ENCODE results near the gene PLCG1.

PLCG1 gene

DNA sequence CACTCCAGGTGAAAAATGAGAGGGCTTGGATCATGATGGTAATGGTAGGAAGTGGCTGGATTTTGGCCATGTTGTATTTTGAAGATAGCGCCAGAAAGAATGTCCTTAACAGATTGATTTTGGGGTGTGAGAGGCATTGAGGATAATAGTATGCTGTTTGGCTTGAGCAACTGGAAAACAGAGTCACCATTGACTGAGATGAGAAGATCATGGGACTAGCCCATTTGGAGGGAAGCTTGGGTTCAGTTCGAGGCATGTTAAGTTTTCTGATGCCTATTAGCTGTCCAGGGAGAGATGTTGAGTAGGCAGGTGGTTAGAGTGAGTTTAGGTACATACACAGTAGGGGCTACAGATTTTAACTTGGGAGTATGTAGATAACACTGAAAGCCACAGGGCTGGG, 23.3 kb downstream of the PLCG1 start:
- no peak overlapping the region for H3K4me3 ChIP-seq (ENCODE audit: low read depth, low read length)
- no peak overlapping the region for H3K9ac ChIP-seq (ENCODE audit: low read depth, low read length)
- H3K27ac ChIP-seq (ENCODE audit: low read depth, low read length), result no peak overlapping the region
- H3K4me1 ChIP-seq (ENCODE audit: control insufficient read depth, insufficient read depth, low read length), result peaks cover 7% of the 10 kb centered on the region; the same call in 1 of the 2 replicates
- H3K27me3 ChIP-seq (ENCODE audit: control insufficient read depth, insufficient read depth, low read length), result no peaks in the 10 kb centered on the region
- peaks cover 65% of the 10 kb centered on the region for H3K36me3 ChIP-seq (ENCODE audit: control insufficient read depth, insufficient read depth, low read length)
- H3K9me3 ChIP-seq (ENCODE audit: control insufficient read depth, insufficient read depth, low read length), result no peaks in the 10 kb centered on the region

- no peaks in the 10 kb centered on the region for H3K9me3 ChIP-seq (ENCODE audit: control insufficient read depth, insufficient read depth, low read length)
- no peaks in the 10 kb centered on the region for H3K27me3 ChIP-seq (ENCODE audit: control insufficient read depth, insufficient read depth, low read length)
- peaks cover 7% of the 10 kb centered on the region; the same call in 1 of the 2 replicates for H3K4me1 ChIP-seq (ENCODE audit: control insufficient read depth, insufficient read depth, low read length)
- peaks cover 77% of the 10 kb centered on the region for H3K36me3 ChIP-seq (ENCODE audit: control insufficient read depth, insufficient read depth, low read length)
- H3K4me3 ChIP-seq (ENCODE audit: low read depth, low read length), result no peak overlapping the region
- no peak overlapping the region for H3K27ac ChIP-seq (ENCODE audit: low read depth, low read length)
- no peak overlapping the region for H3K9ac ChIP-seq (ENCODE audit: low read depth, low read length)
Measured at GRCh38 chr20:41161886-41162285, 24.5 kb downstream of the PLCG1 start.

GRCh38 chr20:41162396-41162795, 25.1 kb downstream of the PLCG1 start:
- no peak overlapping the region for H3K9ac ChIP-seq (ENCODE audit: low read depth, low read length)
- no peaks in the 10 kb centered on the region for H3K27me3 ChIP-seq (ENCODE audit: control insufficient read depth, insufficient read depth, low read length)
- no peak overlapping the region for H3K27ac ChIP-seq (ENCODE audit: low read depth, low read length)
- no peaks in the 10 kb centered on the region for H3K9me3 ChIP-seq (ENCODE audit: control insufficient read depth, insufficient read depth, low read length)
- peaks cover 82% of the 10 kb centered on the region for H3K36me3 ChIP-seq (ENCODE audit: control insufficient read depth, insufficient read depth, low read length)
- no peak overlapping the region for H3K4me3 ChIP-seq (ENCODE audit: low read depth, low read length)
- H3K4me1 ChIP-seq (ENCODE audit: control insufficient read depth, insufficient read depth, low read length), result peaks cover 6% of the 10 kb centered on the region; the same call in 1 of the 2 replicates

DNA sequence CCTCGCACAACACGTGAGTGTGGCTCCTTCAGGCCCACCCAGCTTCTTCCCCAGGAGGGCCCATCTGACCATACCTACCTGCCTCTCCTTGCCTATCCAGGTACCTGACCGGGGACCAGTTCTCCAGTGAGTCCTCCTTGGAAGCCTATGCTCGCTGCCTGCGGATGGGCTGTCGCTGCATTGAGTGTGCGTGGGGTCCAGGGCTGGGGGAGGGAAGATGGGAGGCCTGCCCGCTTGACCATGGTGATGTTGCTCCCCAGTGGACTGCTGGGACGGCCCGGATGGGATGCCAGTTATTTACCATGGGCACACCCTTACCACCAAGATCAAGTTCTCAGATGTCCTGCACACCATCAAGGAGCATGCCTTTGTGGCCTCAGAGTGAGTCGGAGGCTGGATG, 26.5 kb downstream of the PLCG1 start:
- Histone ChIP-seq H3K9me3 (ENCODE audit: control insufficient read depth, insufficient read depth, low read length) (no peaks in the 10 kb centered on the region), H3K4me1 (ENCODE audit: control insufficient read depth, insufficient read depth, low read length) (no peaks in the 10 kb centered on the region; the same call in 1 of the 2 replicates), H3K36me3 (ENCODE audit: control insufficient read depth, insufficient read depth, low read length) (peaks cover 96% of the 10 kb centered on the region), H3K27me3 (ENCODE audit: control insufficient read depth, insufficient read depth, low read length) (no peaks in the 10 kb centered on the region), H3K4me3 (ENCODE audit: low read depth, low read length) (no peak overlapping the region), H3K27ac (ENCODE audit: low read depth, low read length) (no peak overlapping the region), H3K9ac (ENCODE audit: low read depth, low read length) (no peak overlapping the region)

DNA sequence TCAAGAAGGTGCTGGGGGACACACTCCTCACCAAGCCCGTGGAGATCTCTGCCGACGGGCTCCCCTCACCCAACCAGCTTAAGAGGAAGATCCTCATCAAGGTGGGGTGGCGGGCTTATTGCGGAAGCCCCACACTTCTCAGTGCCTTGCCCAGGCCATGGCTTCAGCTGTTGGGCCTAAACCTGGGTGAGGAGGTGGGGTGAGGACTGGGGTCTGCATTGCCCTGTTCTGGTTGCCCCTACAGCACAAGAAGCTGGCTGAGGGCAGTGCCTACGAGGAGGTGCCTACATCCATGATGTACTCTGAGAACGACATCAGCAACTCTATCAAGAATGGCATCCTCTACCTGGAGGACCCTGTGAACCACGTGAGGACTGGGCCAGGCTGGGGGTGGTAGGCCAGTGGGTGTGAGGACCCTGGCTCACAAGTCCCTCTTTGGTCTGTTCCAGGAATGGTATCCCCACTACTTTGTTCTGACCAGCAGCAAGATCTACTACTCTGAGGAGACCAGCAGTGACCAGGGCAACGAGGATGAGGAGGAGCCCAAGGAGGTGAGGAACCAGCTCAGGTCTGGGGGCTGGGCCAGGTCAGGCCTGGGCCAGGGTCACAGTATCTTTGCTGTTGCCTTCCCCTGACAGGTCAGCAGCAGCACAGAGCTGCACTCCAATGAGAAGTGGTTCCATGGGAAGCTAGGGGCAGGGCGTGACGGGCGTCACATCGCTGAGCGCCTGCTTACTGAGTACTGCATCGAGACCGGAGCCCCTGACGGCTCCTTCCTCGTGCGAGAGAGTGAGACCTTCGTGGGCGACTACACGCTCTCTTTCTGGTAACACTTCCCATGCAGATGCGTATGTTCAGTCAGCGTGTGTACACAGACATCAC, 27.9 kb downstream of the PLCG1 start:
- H3K4me3 ChIP-seq (ENCODE audit: low read depth, low read length), result no peak overlapping the region
- no peaks in the 10 kb centered on the region for H3K27me3 ChIP-seq (ENCODE audit: control insufficient read depth, insufficient read depth, low read length)
- H3K36me3 ChIP-seq (ENCODE audit: control insufficient read depth, insufficient read depth, low read length), result peaks cover 96% of the 10 kb centered on the region
- H3K4me1 ChIP-seq (ENCODE audit: control insufficient read depth, insufficient read depth, low read length), result no peaks in the 10 kb centered on the region
- H3K27ac ChIP-seq (ENCODE audit: low read depth, low read length), result no peak overlapping the region
- H3K9ac ChIP-seq (ENCODE audit: low read depth, low read length), result no peak overlapping the region
- no peaks in the 10 kb centered on the region for H3K9me3 ChIP-seq (ENCODE audit: control insufficient read depth, insufficient read depth, low read length)

GRCh38 chr20:41166201-41167117, 29.1 kb downstream of the PLCG1 start:
- H3K36me3 ChIP-seq (ENCODE audit: control insufficient read depth, insufficient read depth, low read length), result peaks cover 94% of the 10 kb centered on the region
- no peaks in the 10 kb centered on the region for H3K4me1 ChIP-seq (ENCODE audit: control insufficient read depth, insufficient read depth, low read length)
- H3K9ac ChIP-seq (ENCODE audit: low read depth, low read length), result no peak overlapping the region
- H3K4me3 ChIP-seq (ENCODE audit: low read depth, low read length), result no peak overlapping the region
- no peak overlapping the region for H3K27ac ChIP-seq (ENCODE audit: low read depth, low read length)
- no peaks in the 10 kb centered on the region for H3K9me3 ChIP-seq (ENCODE audit: control insufficient read depth, insufficient read depth, low read length)
- no peaks in the 10 kb centered on the region for H3K27me3 ChIP-seq (ENCODE audit: control insufficient read depth, insufficient read depth, low read length)

- no peak overlapping the region for H3K4me3 ChIP-seq (ENCODE audit: low read depth, low read length)
- no peaks in the 10 kb centered on the region for H3K9me3 ChIP-seq (ENCODE audit: control insufficient read depth, insufficient read depth, low read length)
- H3K4me1 ChIP-seq (ENCODE audit: control insufficient read depth, insufficient read depth, low read length), result no peaks in the 10 kb centered on the region
- no peak overlapping the region for H3K9ac ChIP-seq (ENCODE audit: low read depth, low read length)
- H3K27ac ChIP-seq (ENCODE audit: low read depth, low read length), result no peak overlapping the region
- peaks cover 96% of the 10 kb centered on the region for H3K36me3 ChIP-seq (ENCODE audit: control insufficient read depth, insufficient read depth, low read length)
- H3K27me3 ChIP-seq (ENCODE audit: control insufficient read depth, insufficient read depth, low read length), result no peaks in the 10 kb centered on the region
Measured at GRCh38 chr20:41167118-41167470, 29.8 kb downstream of the PLCG1 start.

DNA sequence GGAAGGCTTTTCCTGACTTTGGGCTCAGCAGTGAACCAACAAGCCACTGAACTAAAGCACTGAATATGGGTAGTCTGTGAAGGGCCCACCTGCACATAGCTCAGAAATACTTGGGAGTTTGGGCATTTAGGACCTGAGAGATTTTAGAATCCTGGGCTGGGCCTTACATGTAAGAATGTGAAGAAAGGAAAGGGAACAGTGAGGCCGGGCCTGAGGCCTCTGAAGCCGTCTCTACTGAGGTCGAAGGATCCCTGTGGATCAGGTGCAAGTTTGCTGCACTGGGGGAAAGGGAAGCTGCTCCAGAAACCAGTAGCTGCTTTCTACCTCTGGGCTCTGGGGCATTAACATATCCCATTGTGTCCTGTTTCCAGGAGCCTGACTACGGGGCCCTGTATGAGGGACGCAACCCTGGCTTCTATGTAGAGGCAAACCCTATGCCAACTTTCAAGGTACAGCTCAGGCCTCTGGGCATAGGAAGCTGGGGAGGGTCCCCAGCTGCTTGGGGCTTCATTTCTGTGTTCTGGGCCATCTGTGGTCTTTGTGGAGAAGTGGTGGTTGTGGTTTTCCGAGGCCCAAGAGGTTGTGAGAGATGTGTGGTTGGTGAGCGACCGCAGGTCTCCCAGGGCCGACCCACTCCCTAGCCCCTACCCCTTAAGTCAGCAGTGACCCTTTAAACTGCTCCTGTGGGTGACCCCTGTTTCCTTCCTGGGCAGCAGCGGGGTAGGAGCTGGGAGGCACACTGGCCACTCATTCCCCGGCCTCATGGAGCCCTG, 30.3 kb downstream of the PLCG1 start:
- Histone ChIP-seq H3K27ac (ENCODE audit: low read depth, low read length) (no peak overlapping the region), H3K9me3 (ENCODE audit: control insufficient read depth, insufficient read depth, low read length) (no peaks in the 10 kb centered on the region), H3K4me1 (ENCODE audit: control insufficient read depth, insufficient read depth, low read length) (no peaks in the 10 kb centered on the region), H3K27me3 (ENCODE audit: control insufficient read depth, insufficient read depth, low read length) (no peaks in the 10 kb centered on the region), H3K36me3 (ENCODE audit: control insufficient read depth, insufficient read depth, low read length) (peaks cover 96% of the 10 kb centered on the region), H3K4me3 (ENCODE audit: low read depth, low read length) (no peak overlapping the region), H3K9ac (ENCODE audit: low read depth, low read length) (no peak overlapping the region)

DNA sequence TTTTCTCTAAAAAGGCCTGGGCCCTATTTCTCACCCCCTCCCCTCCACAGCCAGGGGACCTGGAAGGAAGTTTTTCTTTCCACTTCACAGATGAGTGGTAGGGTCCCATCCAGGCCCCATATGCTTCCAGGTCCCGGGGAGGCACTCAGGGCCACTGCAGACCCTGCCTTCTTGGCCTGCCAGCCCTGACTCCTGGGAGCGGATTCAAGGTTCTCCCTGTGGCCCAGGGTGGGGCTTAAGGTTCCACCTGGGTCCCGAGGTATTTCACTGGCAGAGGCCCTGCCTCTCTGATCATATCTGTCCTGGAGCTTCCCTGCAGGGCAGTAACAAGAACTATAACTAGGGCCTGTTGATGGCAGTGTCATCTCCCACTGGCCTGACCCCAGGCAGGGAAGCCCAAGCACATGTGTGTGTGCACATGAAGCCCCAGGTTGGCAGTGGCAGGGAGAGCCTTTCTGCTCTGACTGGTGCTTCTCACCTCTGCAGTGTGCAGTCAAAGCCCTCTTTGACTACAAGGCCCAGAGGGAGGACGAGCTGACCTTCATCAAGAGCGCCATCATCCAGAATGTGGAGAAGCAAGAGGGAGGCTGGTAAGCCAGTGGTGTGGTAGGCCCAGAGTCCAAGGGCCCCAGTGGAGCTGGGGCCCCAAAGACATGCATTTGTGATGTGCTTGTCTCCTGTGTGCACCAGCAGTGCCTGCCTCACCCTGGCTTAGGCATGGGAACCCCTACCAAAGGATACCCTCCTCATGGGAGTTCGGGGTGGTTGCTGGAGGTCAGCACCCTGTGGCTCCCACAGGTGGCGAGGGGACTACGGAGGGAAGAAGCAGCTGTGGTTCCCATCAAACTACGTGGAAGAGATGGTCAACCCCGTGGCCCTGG, 31.2 kb downstream of the PLCG1 start:
- Histone ChIP-seq H3K27me3 (ENCODE audit: control insufficient read depth, insufficient read depth, low read length) (no peaks in the 10 kb centered on the region), H3K36me3 (ENCODE audit: control insufficient read depth, insufficient read depth, low read length) (peaks cover 95% of the 10 kb centered on the region), H3K9ac (ENCODE audit: low read depth, low read length) (no peak overlapping the region), H3K27ac (ENCODE audit: low read depth, low read length) (no peak overlapping the region), H3K9me3 (ENCODE audit: control insufficient read depth, insufficient read depth, low read length) (no peaks in the 10 kb centered on the region), H3K4me3 (ENCODE audit: low read depth, low read length) (no peak overlapping the region), H3K4me1 (ENCODE audit: control insufficient read depth, insufficient read depth, low read length) (no peaks in the 10 kb centered on the region)

GRCh38 chr20:41169162-41169690, 31.9 kb downstream of the PLCG1 start:
- no peaks in the 10 kb centered on the region for H3K4me1 ChIP-seq (ENCODE audit: control insufficient read depth, insufficient read depth, low read length)
- H3K27ac ChIP-seq (ENCODE audit: low read depth, low read length), result no peak overlapping the region
- H3K9me3 ChIP-seq (ENCODE audit: control insufficient read depth, insufficient read depth, low read length), result no peaks in the 10 kb centered on the region
- no peak overlapping the region for H3K4me3 ChIP-seq (ENCODE audit: low read depth, low read length)
- H3K36me3 ChIP-seq (ENCODE audit: control insufficient read depth, insufficient read depth, low read length), result peaks cover 95% of the 10 kb centered on the region
- H3K27me3 ChIP-seq (ENCODE audit: control insufficient read depth, insufficient read depth, low read length), result no peaks in the 10 kb centered on the region
- no peak overlapping the region for H3K9ac ChIP-seq (ENCODE audit: low read depth, low read length)
